Tibial artery (tissue), 4 donors: ENCODE measurements around the gene TET1.
"Not testable (repeated sequence)": the region's sequence is repeated elsewhere in the genome, so short reads cannot be mapped to it uniquely, and the experiment has no call there.

Source experiments
- DNase-seq, 2 donors: peaks; one replicate each; pipeline ENCODE4 v3.0.0-alpha.2; 2019
- H3K27ac ChIP-seq, 2 donors: fragments of 200-600 bp; sonication (generic) in 1 of 2; 1 replicate in 1 of 2; 2 replicates in 1 of 2; pipeline ENCODE4 v1.5.1; 2018 to 2019; ENCODE audit warnings: mild to moderate bottlenecking in 1 of 2
- H3K27me3 ChIP-seq, 2 donors: fragments of 200-600 bp; sonication (generic) in 1 of 2; one replicate each; pipeline versions ENCODE4 v1.5.1 to v1.6.0; 2016 to 2019
- H3K36me3 ChIP-seq, 3 donors: fragments of 200-600 bp; sonication (generic) in 2 of 3; one replicate each; pipeline ENCODE4 v1.5.1; 2016 to 2019; ENCODE audit warnings: mild to moderate bottlenecking in 2 of 3
- H3K4me1 ChIP-seq, 4 donors: fragments of 200-600 bp; sonication (generic) in 2 of 4; 1 replicate in 3 of 4; 2 replicates in 1 of 4; pipeline ENCODE4 v1.5.1; 2016 to 2019
- H3K4me3 ChIP-seq, 2 donors: fragments of 200-600 bp; sonication (generic) in 1 of 2; 1 replicate in 1 of 2; 2 replicates in 1 of 2; pipeline ENCODE4 v1.5.1; 2018 to 2019; ENCODE audit warnings: mild to moderate bottlenecking in 2 of 2
- H3K9me3 ChIP-seq, 3 donors: fragments of 200-600 bp; sonication (generic) in 1 of 3; one replicate each; pipeline ENCODE4 v1.5.1; 2016 to 2019
- intact Hi-C: fragments of 100-400 bp; cut with DNase I; formaldehyde crosslinking; loops from one replicate; pipeline ENCODE4 v1.15.0; 2023; ENCODE audit warnings: low total_unique reads
- TF ChIP-seq, protein P1 (sequence below), 2 experiments: fragments of 200-600 bp in 1 of 2; fragments of 450-650 bp in 1 of 2; IDR thresholded peaks; one replicate each; pipeline ENCODE4 v1.5.1; 2017 to 2019; ENCODE audit warnings: antibody characterized with exemption in 2 of 2, mild to moderate bottlenecking in 1 of 2, moderate library complexity in 1 of 2

TET1 gene

DNA sequence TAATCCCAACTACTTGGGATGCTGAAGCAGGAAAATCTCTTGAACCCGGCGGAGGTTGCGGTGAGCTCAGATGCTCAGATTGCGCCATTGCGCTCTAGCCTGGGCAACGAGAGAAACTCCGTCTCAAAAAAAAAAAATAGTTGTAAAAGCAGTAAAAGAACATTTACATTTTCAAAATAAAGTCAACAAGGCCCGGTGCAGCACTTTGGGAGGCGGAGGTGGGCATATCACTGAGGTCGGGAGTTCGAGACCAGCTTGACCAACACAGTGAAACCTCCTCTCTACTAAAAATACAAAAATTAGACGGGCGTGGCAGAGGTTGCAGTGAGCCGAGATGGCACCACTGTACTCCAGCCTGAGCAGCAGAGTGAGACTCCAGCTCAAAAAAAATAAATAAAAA lies 164.9 kb downstream of the TET1 start:
- intact Hi-C loops, result no loop called here
- Histone ChIP-seq H3K27ac (no peak overlapping the region), H3K27me3 (no peaks in the 10 kb centered on the region), H3K9me3 (no peaks in the 10 kb centered on the region), H3K36me3 (peaks cover 28 to 63% (median 49%) of the 10 kb centered on the region in 3 donors), H3K4me3 (no peak overlapping the region), H3K4me1 (peaks cover 0 to 13% (median 6%) of the 10 kb centered on the region in 4 donors)
- TF ChIP-seq, protein P1, sequence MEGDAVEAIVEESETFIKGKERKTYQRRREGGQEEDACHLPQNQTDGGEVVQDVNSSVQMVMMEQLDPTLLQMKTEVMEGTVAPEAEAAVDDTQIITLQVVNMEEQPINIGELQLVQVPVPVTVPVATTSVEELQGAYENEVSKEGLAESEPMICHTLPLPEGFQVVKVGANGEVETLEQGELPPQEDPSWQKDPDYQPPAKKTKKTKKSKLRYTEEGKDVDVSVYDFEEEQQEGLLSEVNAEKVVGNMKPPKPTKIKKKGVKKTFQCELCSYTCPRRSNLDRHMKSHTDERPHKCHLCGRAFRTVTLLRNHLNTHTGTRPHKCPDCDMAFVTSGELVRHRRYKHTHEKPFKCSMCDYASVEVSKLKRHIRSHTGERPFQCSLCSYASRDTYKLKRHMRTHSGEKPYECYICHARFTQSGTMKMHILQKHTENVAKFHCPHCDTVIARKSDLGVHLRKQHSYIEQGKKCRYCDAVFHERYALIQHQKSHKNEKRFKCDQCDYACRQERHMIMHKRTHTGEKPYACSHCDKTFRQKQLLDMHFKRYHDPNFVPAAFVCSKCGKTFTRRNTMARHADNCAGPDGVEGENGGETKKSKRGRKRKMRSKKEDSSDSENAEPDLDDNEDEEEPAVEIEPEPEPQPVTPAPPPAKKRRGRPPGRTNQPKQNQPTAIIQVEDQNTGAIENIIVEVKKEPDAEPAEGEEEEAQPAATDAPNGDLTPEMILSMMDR (IDR thresholded peaks at IDR 0.05), result no peak
- DNase-seq, result no peak

- H3K4me1 ChIP-seq, result peaks cover 0 to 10% (median 6%) of the 10 kb centered on the region in 4 donors
- TF ChIP-seq, protein P1 (IDR thresholded peaks at IDR 0.05), result no peak
- DNase-seq, result no peak
- H3K9me3 ChIP-seq, result no peaks in the 10 kb centered on the region
- no peak overlapping the region for H3K4me3 ChIP-seq
- intact Hi-C loops, result no loop called here
- H3K27ac ChIP-seq, result no peak overlapping the region
- H3K27me3 ChIP-seq, result no peaks in the 10 kb centered on the region
- peaks cover 41 to 83% (median 66%) of the 10 kb centered on the region in 3 donors for H3K36me3 ChIP-seq
Measured at GRCh38 chr10:68727146-68727545, 167.0 kb downstream of the TET1 start.

- TF ChIP-seq, protein P1 (IDR thresholded peaks at IDR 0.05), result no peak
- H3K4me1 ChIP-seq, result no peaks in the 10 kb centered on the region
- no peak overlapping the region for H3K27ac ChIP-seq
- peaks cover 38 to 95% (median 76%) of the 10 kb centered on the region in 3 donors for H3K36me3 ChIP-seq
- DNase-seq, result no peak
- no peaks in the 10 kb centered on the region for H3K27me3 ChIP-seq
- no peak overlapping the region for H3K4me3 ChIP-seq
- intact Hi-C loops, result no loop called here
- H3K9me3 ChIP-seq, result no peaks in the 10 kb centered on the region
Measured at GRCh38 chr10:68732651-68733050, 172.5 kb downstream of the TET1 start.

GRCh38 chr10:68734349-68734748 lies 174.2 kb downstream of the TET1 start:
- Histone ChIP-seq H3K4me3 (no peak overlapping the region), H3K4me1 (no peaks in the 10 kb centered on the region), H3K27ac (no peak overlapping the region), H3K36me3 (peaks cover 46 to 97% (median 82%) of the 10 kb centered on the region in 3 donors), H3K9me3 (no peaks in the 10 kb centered on the region), H3K27me3 (no peaks in the 10 kb centered on the region)
- TF ChIP-seq, protein P1 (IDR thresholded peaks at IDR 0.05), result no peak
- DNase-seq, result no peak
- intact Hi-C loops, result no loop called here

DNA sequence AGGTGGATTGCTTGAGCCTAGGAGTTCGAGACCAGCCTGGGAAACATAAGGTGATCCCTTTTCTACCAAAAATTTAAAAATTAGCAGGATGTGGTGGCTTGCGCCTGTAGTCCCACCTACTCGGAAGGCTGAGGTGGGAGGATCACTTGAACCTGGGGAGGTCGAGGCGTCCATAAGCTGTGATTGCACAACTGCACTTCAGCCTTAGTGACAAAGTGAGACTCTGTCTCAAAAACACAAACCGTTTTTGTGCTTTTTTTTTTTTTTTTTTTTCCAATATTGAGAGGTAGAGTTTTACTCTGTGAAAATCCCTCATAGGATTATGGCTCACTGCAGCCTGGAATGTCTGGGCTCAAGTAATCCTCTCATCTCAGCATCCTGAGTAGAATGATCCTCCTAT lies 175.0 kb downstream of the TET1 start:
- TF ChIP-seq, protein P1 (IDR thresholded peaks at IDR 0.05), result no peak
- Histone ChIP-seq H3K9me3 (no peaks in the 10 kb centered on the region), H3K27me3 (no peaks in the 10 kb centered on the region), H3K4me1 (no peaks in the 10 kb centered on the region), H3K27ac (no peak overlapping the region), H3K4me3 (no peak overlapping the region), H3K36me3 (peaks cover 54 to 94% (median 84%) of the 10 kb centered on the region in 3 donors)
- DNase-seq, result no peak
- intact Hi-C loops, result no loop called here

DNA sequence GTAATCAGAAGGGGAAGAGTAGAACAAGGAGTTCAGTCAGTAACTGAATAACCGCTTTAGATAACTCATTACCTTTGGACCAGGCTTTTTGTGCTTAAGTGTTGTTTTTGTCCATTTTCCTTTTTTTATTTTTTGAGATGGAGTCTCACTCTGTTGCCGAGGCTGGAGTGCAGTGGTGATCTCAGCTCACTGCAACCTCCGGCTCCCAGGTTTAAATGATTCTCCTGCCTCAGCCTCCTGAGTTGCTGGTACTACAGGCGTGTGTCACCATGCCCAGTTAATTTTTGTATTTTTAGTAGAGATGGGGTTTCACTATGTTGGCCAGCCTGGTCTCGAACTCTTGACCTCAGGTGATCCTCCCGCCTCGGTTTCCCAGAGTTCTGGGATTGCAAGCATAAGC lies 175.6 kb downstream of the TET1 start:
- H3K4me3 ChIP-seq, H3K4me1 ChIP-seq, H3K9me3 ChIP-seq, H3K27ac ChIP-seq, H3K27me3 ChIP-seq, DNase-seq, intact Hi-C loops: not testable (repeated sequence)
- H3K36me3 ChIP-seq, result peaks cover 58 to 93% (median 83%) of the 10 kb centered on the region in 3 donors

- H3K36me3 ChIP-seq, result peaks cover 84 to 92% (median 87%) of the 10 kb centered on the region in 3 donors
- intact Hi-C loops, H3K27me3 ChIP-seq, DNase-seq, H3K27ac ChIP-seq, H3K4me3 ChIP-seq, H3K4me1 ChIP-seq, H3K9me3 ChIP-seq: not testable (repeated sequence)
Measured at GRCh38 chr10:68740676-68741075, 180.5 kb downstream of the TET1 start.
